B cell (primary cell): ENCODE measurements around the gene GAL3ST2. TPM values are rescaled to one million over a fixed set of nuclear protein-coding genes. Genes with fewer than 3 reads are reported as not detected.

Experiments
- ATAC-seq: fragments of 200-7000 bp; cut with Tn5 transposase; one replicate; pipeline ENCODE4 v1.10.0; 2021; ENCODE audit warnings: low read depth, mild to moderate bottlenecking, moderate number of reproducible peaks, moderate library complexity
- CTCF ChIA-PET: fragments of 350-600 bp; sonication (Branson Sonifier 250); formaldehyde crosslinking; loops from one replicate; lab custom pipeline; 2021; ENCODE audit warnings: antibody characterized with exemption, inconsistent platforms; lab: Charles Lee
- POLR2A ChIA-PET: fragments of 350-600 bp; sonication (Branson Sonifier 250); formaldehyde crosslinking; loops from one replicate; lab custom pipeline; 2021; ENCODE audit warnings: antibody characterized with exemption; lab: Charles Lee
- DNase-seq: peaks from one replicate; pipeline ENCODE4 v3.0.0; 2013
- H2AFZ ChIP-seq: 2 replicates; pipeline ENCODE4 v1.6.1; 2012; ENCODE audit warnings: mild to moderate bottlenecking, low read depth, low read length; ENCODE audit not compliant: insufficient read depth, poor library complexity, severe bottlenecking
- H3K27ac ChIP-seq, 2 donors: 1 replicate in 1 of 2; 2 replicates in 1 of 2; pipeline ENCODE4 v1.5.1; 2012 to 2013; ENCODE audit warnings: low read length in 2 of 2, mild to moderate bottlenecking in 2 of 2, moderate library complexity in 1 of 2
- H3K27me3 ChIP-seq, 4 experiments: fragments of 200-600 bp in 1 of 4; sonication (generic) in 1 of 4; replicated peaks in 1 of 4; 1 replicate in 2 of 4; 2 replicates in 2 of 4; pipeline versions ENCODE4 v1.6.1 to v1.7.0; 2013 to 2016; ENCODE audit warnings: low read length in 3 of 4, mild to moderate bottlenecking in 2 of 4, mixed read lengths in 1 of 4, moderate library complexity in 1 of 4; ENCODE audit not compliant: insufficient read depth in 4 of 4, control insufficient read depth in 3 of 4; ENCODE audit errors: control extremely low read depth in 1 of 4
- H3K36me3 ChIP-seq, 2 experiments: replicated peaks in 1 of 2; 1 replicate in 1 of 2; 2 replicates in 1 of 2; pipeline versions ENCODE4 v1.6.1 to v1.7.1; 2013; ENCODE audit warnings: low read length in 1 of 2; ENCODE audit not compliant: insufficient read depth in 2 of 2, control insufficient read depth in 1 of 2; ENCODE audit errors: control extremely low read depth in 1 of 2, extremely low read depth in 1 of 2
- H3K4me1 ChIP-seq, 2 donors: fragments of 200-600 bp in 1 of 2; sonication (generic) in 1 of 2; 1 replicate in 1 of 2; 2 replicates in 1 of 2; pipeline versions ENCODE4 v1.5.1 to v1.6.1; 2013 to 2017; ENCODE audit warnings: low read length in 2 of 2; ENCODE audit not compliant: control insufficient read depth in 2 of 2, insufficient read depth in 2 of 2
- H3K4me2 ChIP-seq: replicated peaks from 2 replicates; pipeline ENCODE3; 2012; ENCODE audit warnings: mild to moderate bottlenecking, low read depth, low read length; ENCODE audit not compliant: poor library complexity, severe bottlenecking
- H3K4me3 ChIP-seq, 5 experiments: fragments of 200-600 bp in 1 of 5; sonication (generic) in 1 of 5; 1 replicate in 3 of 5; 2 replicates in 2 of 5; pipeline versions ENCODE4 v1.5.1 to v1.7.0; 2011 to 2016; ENCODE audit warnings: low read length in 4 of 5, mild to moderate bottlenecking in 4 of 5, low read depth in 2 of 5, control low read depth in 1 of 5, moderate library complexity in 1 of 5; ENCODE audit not compliant: insufficient read depth in 1 of 5; ENCODE audit errors: control extremely low read depth in 1 of 5, extremely low read depth in 1 of 5
- H3K79me2 ChIP-seq: fragments of 200-600 bp; sonication (generic); one replicate; pipeline ENCODE4 v1.6.0; 2016; ENCODE audit warnings: low read length; ENCODE audit not compliant: control insufficient read depth, insufficient read depth
- H3K9ac ChIP-seq: fragments of 200-600 bp; sonication (generic); 2 replicates; pipeline ENCODE4 v1.6.1; 2017; ENCODE audit warnings: mild to moderate bottlenecking, low read length, moderate library complexity
- H3K9me3 ChIP-seq, 3 donors: one replicate each; pipeline versions ENCODE4 v1.6.1 to v1.7.1; 2013; ENCODE audit warnings: low read length in 2 of 3; ENCODE audit not compliant: control insufficient read depth in 2 of 3, insufficient read depth in 1 of 3; ENCODE audit errors: control extremely low read depth in 1 of 3
- H4K20me1 ChIP-seq: 2 replicates; pipeline ENCODE4 v1.6.0; 2012; ENCODE audit warnings: mild to moderate bottlenecking, low read length; ENCODE audit not compliant: insufficient read depth, control insufficient read depth, poor library complexity, severe bottlenecking
- H3K27ac Mint-ChIP-seq: one replicate; pipeline ENCODE4 v1.8.0; 2021; ENCODE audit warnings: mixed read lengths
- H3K27me3 Mint-ChIP-seq: one replicate; pipeline ENCODE4 v1.8.0; 2021; ENCODE audit warnings: mixed read lengths
- H3K4me1 Mint-ChIP-seq: one replicate; pipeline ENCODE4 v1.8.0; 2021; ENCODE audit warnings: mixed read lengths
- H3K4me3 Mint-ChIP-seq: one replicate; pipeline ENCODE4 v1.8.0; 2021; ENCODE audit warnings: mixed read lengths
- H3K9me3 Mint-ChIP-seq: one replicate; pipeline ENCODE4 v1.8.0; 2022; ENCODE audit warnings: mixed read lengths; ENCODE audit not compliant: insufficient read depth
- EZH2 ChIP-seq: IDR thresholded peaks from 2 replicates; pipeline ENCODE4 v1.6.1; 2012; ENCODE audit warnings: borderline replicate concordance, low read depth, mild to moderate bottlenecking, moderate library complexity, low read length; ENCODE audit not compliant: insufficient read depth, poor library complexity, severe bottlenecking
- WGBS: methylation state at CpG from one replicate; pipeline ENCODE4 v1.1.5; 2013; ENCODE audit warnings: missing lambda C conversion rate; ENCODE audit not compliant: insufficient coverage; 5-methylcytosine and 5-hydroxymethylcytosine counted together
- intact Hi-C: fragments of 100-400 bp; cut with micrococcal nuclease; formaldehyde crosslinking; loops from one replicate; pipeline ENCODE4 v1.10.0; 2022
- polyA plus RNA-seq: library from polyadenylated mRNA; depleted of rRNA; stranded (reverse); fragments of >200 nt; gene quantifications from 2 replicates; pipeline ENCODE4 v1.2.3, GENCODE V29; 2012
- total RNA-seq, 2 donors: library from RNA; stranded (reverse); fragments of 120-200 nt in 1 of 2; gene quantifications; 1 replicate in 1 of 2; 2 replicates in 1 of 2; pipeline versions ENCODE4 v1.2.3 to v1.2.4, GENCODE V29; 2013 to 2022
- TF ChIP-seq, protein P1 (sequence below): fragments of 200-600 bp; IDR thresholded peaks from one replicate; pipeline ENCODE4 v1.8.0; 2022; ENCODE audit warnings: antibody characterized with exemption, mild to moderate bottlenecking

GAL3ST2 gene
- total and polyA plus RNA-seq, 2 donors (not counting 1 experiment from before 2014, with no cell fraction given) = 0.10 TPM; not detected in 1

DNA sequence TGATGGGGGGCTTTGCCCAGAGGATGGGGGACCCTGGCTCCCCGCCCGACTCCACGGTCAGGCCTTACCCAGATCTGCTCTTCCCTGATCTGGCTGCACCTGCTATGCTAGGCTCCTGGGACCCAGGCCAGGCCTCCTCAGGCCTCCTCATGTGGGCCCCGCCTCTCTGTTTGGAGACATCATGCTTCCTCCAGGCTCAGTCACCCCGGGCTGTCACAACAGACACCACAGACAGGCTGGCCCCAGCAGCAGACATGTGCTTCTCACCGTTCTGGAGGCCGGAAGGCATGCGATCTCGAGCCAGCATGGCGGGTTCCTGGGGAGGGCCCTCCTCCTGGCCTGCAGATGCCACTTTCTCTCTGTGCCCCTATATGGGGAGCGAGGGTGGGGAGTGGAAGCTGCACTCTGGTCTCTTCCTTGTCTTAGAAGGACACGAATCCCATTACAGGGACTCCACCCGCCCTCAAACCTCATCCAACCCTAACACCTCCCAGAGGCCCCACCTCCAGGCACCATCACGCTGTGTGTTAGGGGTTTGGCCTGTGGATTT lies 21.5 kb downstream of the GAL3ST2 start:
- Histone ChIP-seq H2AFZ (no peak overlapping the region), H3K9ac (no peak overlapping the region), H3K36me3 (no peaks in the 10 kb centered on the region), H3K27me3 (no peaks in the 10 kb centered on the region), H3K4me1 (peaks cover 0 to 3% of the 10 kb centered on the region in 2 donors), H4K20me1 (no peaks in the 10 kb centered on the region), H3K27ac (no peak overlapping the region), H3K4me3 (no peak overlapping the region), H3K79me2 (no peaks in the 10 kb centered on the region), H3K9me3 (no peaks in the 10 kb centered on the region), H3K4me2 (no peak overlapping the region)
- Mint-ChIP-seq H3K4me3 (no peak overlapping the region), H3K27me3 (peaks cover 2% of the 10 kb centered on the region), H3K27ac (no peak overlapping the region), H3K4me1 (peaks cover under 1% of the 10 kb centered on the region), H3K9me3 (no peaks in the 10 kb centered on the region)
- 84% methylated on average over 11 of the region's 14 CpGs for WGBS
- DNase-seq (no peak), ATAC-seq (no peak)
- POLR2A ChIA-PET = no interaction called here
- TF ChIP-seq, protein P1, sequence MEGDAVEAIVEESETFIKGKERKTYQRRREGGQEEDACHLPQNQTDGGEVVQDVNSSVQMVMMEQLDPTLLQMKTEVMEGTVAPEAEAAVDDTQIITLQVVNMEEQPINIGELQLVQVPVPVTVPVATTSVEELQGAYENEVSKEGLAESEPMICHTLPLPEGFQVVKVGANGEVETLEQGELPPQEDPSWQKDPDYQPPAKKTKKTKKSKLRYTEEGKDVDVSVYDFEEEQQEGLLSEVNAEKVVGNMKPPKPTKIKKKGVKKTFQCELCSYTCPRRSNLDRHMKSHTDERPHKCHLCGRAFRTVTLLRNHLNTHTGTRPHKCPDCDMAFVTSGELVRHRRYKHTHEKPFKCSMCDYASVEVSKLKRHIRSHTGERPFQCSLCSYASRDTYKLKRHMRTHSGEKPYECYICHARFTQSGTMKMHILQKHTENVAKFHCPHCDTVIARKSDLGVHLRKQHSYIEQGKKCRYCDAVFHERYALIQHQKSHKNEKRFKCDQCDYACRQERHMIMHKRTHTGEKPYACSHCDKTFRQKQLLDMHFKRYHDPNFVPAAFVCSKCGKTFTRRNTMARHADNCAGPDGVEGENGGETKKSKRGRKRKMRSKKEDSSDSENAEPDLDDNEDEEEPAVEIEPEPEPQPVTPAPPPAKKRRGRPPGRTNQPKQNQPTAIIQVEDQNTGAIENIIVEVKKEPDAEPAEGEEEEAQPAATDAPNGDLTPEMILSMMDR = no peak
- no peak for TF ChIP-seq EZH2
- CTCF ChIA-PET = no interaction called here
- intact Hi-C loops = no loop called here

DNA sequence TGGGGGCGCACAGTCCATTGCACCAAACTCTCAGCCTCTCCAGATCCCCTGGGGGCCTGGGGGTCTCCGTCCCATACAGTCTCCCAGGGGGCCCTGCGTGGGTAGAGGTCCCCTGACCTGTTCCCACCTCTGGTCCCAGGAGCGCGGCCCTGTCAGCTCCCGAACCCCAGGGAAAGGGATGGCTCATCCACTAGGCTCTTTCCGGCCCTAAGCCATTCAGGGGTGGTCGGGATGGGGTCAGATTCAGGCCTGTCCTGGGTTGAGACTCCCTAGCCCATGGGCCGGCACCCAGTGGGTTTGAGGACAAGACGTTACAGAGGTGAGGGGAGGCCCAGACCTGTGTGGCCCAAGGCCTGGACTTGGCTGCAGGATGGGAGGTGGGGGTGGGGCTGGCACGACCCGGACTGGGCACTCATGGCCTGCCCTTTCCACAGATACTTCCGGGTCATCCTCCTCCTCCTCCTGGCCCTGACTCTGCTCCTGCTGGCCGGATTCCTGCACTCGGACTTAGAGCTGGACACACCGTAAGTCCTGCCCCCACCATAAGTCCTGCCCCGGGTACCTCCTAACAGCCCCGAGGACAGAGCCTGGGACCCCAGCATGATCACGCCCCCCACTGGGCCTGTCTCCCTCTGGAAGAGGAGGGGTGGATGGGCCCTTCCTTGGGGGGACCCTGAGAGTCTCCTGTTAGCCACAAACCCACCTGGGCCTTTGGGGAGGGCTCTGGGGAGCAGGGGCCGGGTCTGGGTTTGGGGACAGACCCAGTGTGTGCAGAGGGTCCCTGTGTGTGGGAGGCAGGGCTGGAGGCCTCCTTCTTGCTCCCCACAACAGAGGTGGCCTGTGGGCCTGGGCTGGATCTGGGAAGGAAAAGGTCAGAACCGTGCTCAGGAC lies 22.3 kb downstream of the GAL3ST2 start:
- Histone ChIP-seq H3K4me2 (no peak overlapping the region), H3K4me1 (peaks cover 1 to 7% of the 10 kb centered on the region in 2 donors), H4K20me1 (no peaks in the 10 kb centered on the region), H2AFZ (no peak overlapping the region), H3K4me3 (no peak overlapping the region), H3K79me2 (no peaks in the 10 kb centered on the region), H3K36me3 (no peaks in the 10 kb centered on the region), H3K9me3 (no peaks in the 10 kb centered on the region), H3K27ac (no peak overlapping the region), H3K27me3 (peaks cover 0 to 1% (median under 1%) of the 10 kb centered on the region in 4 experiments), H3K9ac (no peak overlapping the region)
- Mint-ChIP-seq H3K27me3 (peaks cover 5% of the 10 kb centered on the region), H3K4me3 (no peak overlapping the region), H3K27ac (no peak overlapping the region), H3K9me3 (no peaks in the 10 kb centered on the region), H3K4me1 (peaks cover 3% of the 10 kb centered on the region)
- ChIA-PET POLR2A (no interaction called here), CTCF (no interaction called here)
- DNase-seq (no peak), ATAC-seq (no peak)
- intact Hi-C loops = no loop called here
- TF ChIP-seq, protein P1 = no peak
- no peak for TF ChIP-seq EZH2
- 90% methylated on average over 20 of the region's 21 CpGs for WGBS
